Epithelial cell of esophagus (primary cell): ENCODE results near the gene RNASE4.
A peak's percentile ranks its signal among the peaks of the same experiment; 100 is the strongest.
"Not testable (repeated sequence)": the region's sequence is repeated elsewhere in the genome, so short reads cannot be mapped to it uniquely, and the experiment has no call there.

Source experiments
- DNase-seq: peaks from one replicate; pipeline ENCODE4 v3.0.0; 2010; ENCODE audit warnings: low read depth
- H3K4me3 ChIP-seq: 2 replicates; pipeline ENCODE4 v1.5.1; 2011; ENCODE audit warnings: mild to moderate bottlenecking, low read length, control low read depth
- TF ChIP-seq, protein P1 (sequence below): IDR thresholded peaks from 2 replicates; pipeline ENCODE4 v1.5.1; 2011; ENCODE audit warnings: low read depth, mild to moderate bottlenecking, low read length, control low read depth, inconsistent platforms; ENCODE audit not compliant: insufficient read depth; ENCODE audit errors: missing control alignments

The RNASE4 gene

DNA sequence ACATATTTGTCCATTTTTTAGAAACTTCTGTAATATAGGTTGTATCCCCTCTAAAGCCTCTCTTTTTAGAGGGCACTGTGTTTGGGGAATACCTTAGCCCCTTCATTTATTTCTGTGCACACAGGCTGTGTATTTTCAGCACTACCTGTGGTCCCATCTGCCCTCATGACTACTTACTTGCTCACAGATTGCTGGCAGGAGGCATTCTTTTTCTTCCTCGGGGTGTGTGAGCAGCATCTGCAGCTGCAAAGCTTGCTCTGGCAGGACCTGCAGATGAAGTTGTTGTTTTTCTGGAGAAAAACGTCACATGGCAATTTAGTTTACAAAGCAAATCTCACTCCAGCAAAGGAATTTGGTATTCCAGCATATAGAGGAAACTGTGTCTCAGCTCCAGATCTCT, 28.5 kb downstream of the RNASE4 start:
- TF ChIP-seq, protein P1, sequence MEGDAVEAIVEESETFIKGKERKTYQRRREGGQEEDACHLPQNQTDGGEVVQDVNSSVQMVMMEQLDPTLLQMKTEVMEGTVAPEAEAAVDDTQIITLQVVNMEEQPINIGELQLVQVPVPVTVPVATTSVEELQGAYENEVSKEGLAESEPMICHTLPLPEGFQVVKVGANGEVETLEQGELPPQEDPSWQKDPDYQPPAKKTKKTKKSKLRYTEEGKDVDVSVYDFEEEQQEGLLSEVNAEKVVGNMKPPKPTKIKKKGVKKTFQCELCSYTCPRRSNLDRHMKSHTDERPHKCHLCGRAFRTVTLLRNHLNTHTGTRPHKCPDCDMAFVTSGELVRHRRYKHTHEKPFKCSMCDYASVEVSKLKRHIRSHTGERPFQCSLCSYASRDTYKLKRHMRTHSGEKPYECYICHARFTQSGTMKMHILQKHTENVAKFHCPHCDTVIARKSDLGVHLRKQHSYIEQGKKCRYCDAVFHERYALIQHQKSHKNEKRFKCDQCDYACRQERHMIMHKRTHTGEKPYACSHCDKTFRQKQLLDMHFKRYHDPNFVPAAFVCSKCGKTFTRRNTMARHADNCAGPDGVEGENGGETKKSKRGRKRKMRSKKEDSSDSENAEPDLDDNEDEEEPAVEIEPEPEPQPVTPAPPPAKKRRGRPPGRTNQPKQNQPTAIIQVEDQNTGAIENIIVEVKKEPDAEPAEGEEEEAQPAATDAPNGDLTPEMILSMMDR: no peak
- DNase-seq: peak; percentile 48
- H3K4me3 ChIP-seq: no peak overlapping the region

DNA sequence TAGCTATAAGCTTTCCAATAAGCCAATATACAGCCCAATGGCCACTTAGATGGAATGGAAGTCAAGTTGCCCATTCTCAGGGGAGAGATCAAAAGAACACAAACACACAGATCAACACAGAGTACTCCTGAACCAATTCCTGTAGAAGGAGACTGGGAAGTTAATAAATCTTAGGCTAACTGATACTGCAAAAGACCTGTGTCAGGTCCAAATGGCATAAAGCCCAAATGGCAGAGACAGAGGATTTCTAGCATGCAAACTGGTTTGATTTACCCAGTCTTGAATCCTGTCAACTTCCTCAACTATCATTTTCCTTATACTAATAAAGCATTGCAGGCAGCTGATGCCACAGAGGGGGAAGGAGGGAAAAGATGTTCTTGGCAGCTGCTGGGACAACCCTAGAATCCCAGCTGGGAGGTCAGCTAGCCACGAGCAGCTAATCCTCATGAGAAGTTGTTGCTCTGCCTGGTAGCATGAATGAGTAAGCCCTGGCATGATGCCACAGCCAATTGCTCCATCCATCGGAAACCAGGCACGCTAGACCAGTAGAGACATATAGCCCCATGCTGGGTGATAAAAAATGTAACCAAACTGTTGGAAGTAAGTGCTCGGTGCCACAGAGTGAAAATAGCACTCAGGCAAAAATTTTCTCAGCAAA, 30.4 kb downstream of the RNASE4 start:
- DNase-seq: peak; percentile 88
- H3K4me3 ChIP-seq: no peak overlapping the region
- TF ChIP-seq, protein P1: no peak

DNA sequence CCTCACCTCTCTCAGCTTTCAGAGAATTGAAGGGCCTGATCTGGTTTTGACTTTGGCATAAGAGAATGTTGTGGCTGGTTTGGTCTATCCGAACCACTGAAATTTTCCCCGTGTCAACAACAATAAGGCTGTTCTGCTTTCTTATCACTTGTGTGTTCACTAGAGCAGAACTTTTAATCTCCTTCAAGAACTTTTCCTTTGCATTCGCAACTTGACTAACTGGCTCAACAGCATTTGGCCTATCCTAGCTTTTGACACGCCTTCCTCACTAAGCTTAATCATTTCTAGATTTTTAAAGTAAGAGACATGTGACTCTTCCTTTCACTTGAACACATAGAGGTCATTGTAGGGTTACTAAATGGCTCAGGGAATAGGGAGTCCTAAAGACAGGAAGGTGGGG, 35.4 kb downstream of the RNASE4 start:
- no peak overlapping the region for H3K4me3 ChIP-seq
- TF ChIP-seq, protein P1: no peak
- peak; percentile 71 for DNase-seq

DNA sequence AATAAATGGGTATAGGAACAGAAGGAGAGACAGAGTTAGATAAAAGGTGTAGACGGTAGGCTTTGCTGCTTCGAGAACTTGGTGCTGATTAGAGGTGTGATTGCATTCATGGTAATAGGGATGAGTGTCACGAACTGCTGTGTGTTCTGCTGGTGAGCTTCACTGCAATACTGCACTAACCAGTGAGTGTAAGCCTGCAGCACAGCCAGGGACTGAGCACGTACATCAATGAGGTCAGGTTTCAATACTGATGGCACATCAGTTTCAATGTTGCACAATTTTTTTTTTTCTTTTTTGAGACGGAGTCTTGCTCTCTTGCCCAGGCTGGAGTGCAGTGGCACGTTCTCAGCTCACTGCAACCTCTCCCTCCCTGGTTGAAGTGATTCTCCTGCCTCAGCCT, 36.4 kb downstream of the RNASE4 start:
- no peak for DNase-seq
- H3K4me3 ChIP-seq: no peak overlapping the region
- TF ChIP-seq, protein P1: no peak

DNA sequence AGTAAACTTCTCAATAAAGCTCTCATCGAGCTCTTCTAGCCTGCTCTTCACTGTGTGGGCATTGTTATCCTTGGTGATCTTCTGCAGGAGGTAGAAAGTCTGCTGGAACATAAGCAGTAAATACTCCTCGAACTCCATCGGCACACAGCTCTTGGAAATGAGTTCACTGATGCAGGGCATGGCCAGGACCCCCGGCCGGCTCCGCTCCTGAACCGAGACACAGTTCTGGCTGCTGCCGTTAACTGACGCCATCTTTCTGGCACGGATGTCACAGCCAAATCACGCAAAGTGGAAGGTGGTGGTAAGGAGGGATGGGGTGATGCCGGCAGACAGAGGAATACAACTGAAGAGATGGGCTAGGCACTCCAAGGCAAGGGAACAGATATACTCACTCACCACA, 37.7 kb downstream of the RNASE4 start:
- H3K4me3 ChIP-seq: no peak overlapping the region
- TF ChIP-seq, protein P1: no peak
- DNase-seq: no peak

DNA sequence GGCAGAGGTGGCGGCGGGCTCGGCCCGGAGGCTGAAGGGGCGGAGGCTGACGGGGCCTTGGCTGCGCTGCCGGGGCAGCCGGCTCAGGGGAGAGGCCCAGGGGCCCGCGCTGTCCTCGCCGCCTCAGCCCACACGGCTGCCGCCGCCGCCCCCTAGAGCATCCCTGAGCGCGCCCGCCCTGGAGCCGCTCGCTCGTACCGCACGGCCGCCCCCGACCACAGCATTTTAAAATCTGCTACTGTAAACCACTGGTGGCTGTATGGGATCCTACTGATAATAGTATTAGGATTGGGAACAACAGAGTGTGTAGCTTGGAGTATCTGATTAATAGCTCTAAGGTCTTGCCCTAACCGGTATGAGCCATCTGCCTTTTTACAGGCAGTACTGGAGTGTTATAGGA, 39.1 kb downstream of the RNASE4 start:
- no peak for DNase-seq
- TF ChIP-seq, protein P1: no peak
- no peak overlapping the region for H3K4me3 ChIP-seq

DNA sequence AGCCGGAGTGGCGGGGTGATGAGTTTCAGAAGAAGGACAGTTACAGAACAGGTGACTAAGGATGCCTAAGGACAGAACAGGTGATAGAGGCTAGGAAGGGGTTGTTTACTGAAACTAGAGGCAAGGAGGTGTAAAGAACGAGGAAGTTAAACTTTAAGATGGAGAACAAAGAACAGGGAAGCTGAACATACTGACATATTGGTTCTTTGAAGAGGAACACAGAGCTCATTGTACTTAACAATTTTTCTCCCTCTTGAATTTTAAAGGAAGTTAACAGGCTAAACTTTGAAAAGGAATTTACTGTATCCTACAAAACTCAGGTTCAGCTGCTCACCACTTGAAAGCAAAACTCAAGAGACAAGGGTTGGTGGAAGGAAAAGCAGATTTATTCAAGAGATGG, 41.8 kb downstream of the RNASE4 start:
- DNase-seq, H3K4me3 ChIP-seq: not testable (repeated sequence)
